ENCODE results near the gene NPFFR1.

GRCh38 chr10:70306181-70306705, 22.4 kb upstream of the NPFFR1 start:
- TF ChIP-seq GATA3 (IDR thresholded peaks at IDR 0.05; ENCODE audit: low read depth, low read length) (no peak), GATA2 (IDR thresholded peaks at IDR 0.05; ENCODE audit: low read depth, low read length) (no peak)
